Ishikawa (cell line): Measurements from ENCODE around the gene GRID2.

Source experiments
- EGR1 ChIP-seq: IDR thresholded peaks from 2 replicates; pipeline ENCODE4 v1.6.1; 2012
- FOXM1 ChIP-seq: IDR thresholded peaks from 2 replicates; pipeline ENCODE4 v1.6.1; 2012; ENCODE audit warnings: low read depth, borderline replicate concordance
- TCF12 ChIP-seq: IDR thresholded peaks from 2 replicates; pipeline ENCODE4 v1.6.1; 2012; ENCODE audit warnings: low read depth
- USF1 ChIP-seq: IDR thresholded peaks from 2 replicates; pipeline ENCODE4 v1.6.1; 2012
- ZBTB7A ChIP-seq: IDR thresholded peaks from 2 replicates; pipeline ENCODE4 v1.6.1; 2012; ENCODE audit warnings: low read depth

- TF ChIP-seq FOXM1 = no peak
- TF ChIP-seq EGR1 = no peak
- TF ChIP-seq TCF12 = no peak
- no peak for TF ChIP-seq ZBTB7A
- no peak for TF ChIP-seq USF1
These were observed 2.2 kb downstream of the GRID2 start for GRCh38 chr4:92305878-92306520.
